HG03575 (cell line): ENCODE measurements around the gene CSMD2.
"Not testable (repeated sequence)": the region's sequence is repeated elsewhere in the genome, so short reads cannot be mapped to it uniquely, and the experiment has no call there.

ENCODE experiments used
- ATAC-seq: cut with Tn5 transposase; IDR thresholded peaks from one replicate; pipeline ENCODE4 v1.9.1; 2021; ENCODE audit not compliant: unreplicated experiment, insufficient number of reproducible peaks, low FRiP score; ENCODE audit errors: extremely low read depth

The CSMD2 gene

DNA sequence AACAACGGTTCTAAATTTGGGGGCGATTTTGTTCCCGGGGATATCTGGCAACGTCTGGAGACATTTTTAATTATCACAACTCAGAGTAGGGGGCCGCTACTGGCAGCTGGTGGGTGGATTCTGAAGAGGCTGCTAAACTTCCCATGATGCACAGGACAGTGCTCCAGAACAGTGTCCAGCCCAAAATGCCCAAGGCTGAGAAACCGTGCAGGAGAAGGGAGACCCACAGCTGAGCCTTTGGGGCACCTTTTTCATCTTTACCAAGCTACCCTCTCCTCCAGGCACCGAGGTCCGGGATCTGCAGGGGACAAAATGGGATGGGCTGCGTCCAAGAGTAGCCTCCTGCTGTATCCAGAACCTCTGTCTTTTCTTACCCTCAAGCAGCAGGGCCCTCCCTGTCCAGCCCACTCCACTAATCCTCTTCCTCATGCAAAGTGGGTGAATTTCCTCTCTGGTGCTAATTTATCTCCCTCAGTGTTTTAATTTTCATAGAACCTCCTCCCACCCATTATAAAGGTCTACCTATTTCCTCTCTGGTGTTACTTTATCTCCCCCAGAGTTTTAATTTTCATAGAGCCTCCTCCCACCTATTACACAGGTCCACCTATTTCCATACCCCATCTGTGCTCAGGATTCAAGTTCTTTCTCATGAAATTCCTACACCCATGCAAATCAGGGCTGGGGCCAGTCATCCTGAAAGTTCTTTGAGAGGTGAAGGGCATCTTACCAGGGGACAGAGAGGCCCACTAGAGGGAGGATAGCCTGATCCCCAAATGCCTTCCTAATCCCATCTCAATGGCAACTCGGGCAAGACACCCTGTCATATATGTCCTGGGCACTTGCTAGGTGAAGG lies 42.7 kb downstream of the CSMD2 start:
- no peak for ATAC-seq

DNA sequence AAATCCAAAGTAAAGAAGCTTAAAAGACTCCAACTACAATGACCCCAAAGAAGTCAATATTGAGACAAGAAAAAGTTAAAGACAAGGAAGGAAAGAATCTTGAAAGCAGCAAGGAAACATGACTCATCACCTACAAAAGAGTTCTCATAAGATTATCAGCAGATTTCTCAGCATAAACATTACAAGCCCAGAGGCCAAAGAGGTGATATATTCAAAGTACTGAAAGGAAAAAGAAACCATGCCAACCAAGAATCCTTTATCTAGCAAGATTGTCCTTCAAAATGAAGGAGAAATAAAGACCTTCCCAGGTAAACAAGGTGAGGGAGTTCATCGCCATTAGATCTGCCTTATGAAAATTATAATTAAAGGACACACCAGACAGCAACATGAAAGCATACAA lies 49.8 kb downstream of the CSMD2 start:
- no peak for ATAC-seq

DNA sequence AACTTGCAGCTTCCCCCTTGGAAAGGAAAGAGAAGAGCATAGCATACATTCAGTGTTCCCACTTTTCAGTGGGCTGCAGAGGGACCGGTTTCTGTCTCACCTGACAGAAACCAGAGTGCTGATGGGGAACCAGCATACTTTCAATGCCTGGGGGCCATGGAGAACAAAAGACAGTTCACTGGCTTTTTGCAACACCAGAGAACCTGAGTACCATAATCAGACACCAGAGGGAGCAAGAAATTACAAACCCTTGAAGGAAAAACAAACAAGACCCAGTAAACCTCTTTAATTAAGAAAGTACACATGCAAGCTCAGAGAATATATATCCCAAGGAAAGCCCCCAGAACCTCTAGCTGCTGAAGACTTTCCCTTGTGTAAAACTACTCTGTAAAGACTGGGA lies 51.1 kb downstream of the CSMD2 start:
- no peak for ATAC-seq

DNA sequence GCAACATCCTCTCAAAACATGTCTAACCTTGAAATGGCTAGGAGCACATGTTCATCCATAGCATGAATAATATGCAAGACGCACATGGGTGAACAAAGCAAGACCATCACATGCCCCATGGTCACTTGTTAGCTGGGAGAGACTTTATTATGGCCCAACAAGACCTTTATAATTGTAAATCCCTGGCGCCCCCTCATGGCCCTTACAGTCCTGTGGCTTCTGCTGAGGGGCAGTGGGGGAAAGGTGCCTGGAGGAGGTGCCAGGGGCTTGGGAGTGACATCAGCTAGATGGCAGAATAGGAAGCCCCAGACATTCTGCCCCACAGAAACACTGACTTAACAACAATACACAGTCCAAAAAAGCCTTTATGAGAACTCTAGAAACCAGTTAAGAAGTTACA lies 51.7 kb downstream of the CSMD2 start:
- no peak for ATAC-seq

DNA sequence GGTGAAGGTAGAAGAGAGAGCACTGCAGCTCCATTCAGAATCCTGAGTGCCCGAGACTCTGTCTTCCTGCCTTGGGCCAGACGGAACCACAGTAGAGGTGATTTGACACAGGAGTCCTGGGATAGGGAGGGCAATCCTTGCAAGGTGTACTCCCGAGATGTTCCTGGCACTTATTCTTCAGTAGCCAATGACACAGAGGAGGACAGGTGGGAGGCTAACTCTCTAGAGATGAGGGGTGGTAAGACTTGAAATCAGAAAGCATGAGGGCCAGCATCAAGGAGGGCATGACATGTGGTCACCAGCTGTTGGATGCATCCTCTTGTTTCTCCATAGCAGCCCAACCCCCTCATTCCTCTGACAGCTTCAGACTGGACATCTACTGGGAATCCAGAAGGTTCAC lies 56.3 kb downstream of the CSMD2 start:
- ATAC-seq: no peak

DNA sequence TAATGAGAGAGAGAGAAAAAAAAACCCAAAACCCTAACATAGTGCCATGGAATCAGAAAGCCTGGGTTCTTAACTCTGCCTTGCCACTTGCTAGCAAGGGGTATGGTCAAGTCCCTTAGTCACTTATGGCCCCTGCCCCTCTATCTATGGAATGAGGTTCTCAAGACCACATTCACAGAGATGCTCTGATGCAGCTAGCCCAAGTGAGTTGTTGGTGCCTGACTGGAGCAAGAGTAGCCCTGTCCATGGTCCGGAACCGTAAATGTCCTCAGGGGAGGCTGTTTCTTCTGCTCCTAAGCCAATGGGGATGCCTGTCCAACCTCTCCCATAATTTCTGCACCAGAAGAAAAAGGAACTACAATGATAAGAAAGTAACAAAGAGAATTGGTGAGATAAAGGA lies 56.8 kb downstream of the CSMD2 start:
- no peak for ATAC-seq

DNA sequence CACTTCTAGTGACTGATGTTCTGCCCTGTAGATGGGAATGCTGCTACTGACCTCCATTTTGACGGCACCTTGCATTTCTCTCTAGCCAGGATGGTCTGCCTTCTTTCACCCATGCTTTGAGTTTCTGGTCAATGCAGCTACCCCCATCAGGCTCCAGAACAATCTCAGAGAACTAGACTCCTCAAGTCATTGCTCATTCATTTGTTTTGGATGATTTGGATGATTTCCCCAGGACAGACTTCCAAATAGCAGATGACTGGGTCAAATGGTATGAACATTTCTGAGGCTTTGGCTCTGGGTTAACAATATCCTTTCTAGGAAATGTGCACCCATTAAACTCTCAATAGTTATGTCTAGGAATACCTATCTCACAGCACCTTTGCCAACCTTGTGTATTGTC lies 63.9 kb downstream of the CSMD2 start:
- no peak for ATAC-seq

DNA sequence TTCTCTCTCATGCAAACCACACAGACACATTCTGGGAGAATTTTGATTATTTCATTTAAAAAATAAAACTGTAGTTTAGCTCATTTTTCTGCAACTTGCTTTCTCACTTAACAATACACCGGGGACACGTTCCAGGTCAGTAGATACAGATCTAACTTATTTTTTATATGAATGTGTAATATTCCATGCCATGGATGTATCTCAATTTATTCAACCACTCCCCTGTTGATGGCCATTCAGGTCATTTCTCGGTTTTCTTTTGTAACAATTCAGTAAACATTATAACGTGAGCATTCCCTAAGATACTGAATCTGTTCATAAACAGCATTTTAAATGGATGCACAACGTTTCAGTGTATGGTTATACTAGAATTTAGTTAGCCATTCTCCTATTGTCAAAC lies 64.7 kb downstream of the CSMD2 start:
- no peak for ATAC-seq

DNA sequence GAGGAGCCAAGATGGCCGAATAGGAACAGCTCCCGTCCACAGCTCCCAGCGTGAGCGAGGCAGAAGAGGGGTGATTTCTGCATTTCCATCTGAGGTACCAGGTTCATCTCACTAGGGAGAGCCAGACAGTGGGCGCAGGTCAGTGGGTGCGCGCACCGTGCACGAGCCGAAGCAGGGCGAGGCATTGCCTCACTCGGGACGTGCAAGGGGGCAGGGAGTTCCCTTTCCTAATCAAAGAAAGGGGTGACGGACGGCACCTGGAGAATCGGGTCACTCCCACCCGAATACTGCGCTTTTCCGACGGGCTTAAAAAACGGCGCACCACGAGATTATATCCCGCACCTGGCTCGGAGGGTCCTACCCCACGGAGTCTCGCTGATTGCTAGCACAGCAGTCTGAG lies 72.6 kb downstream of the CSMD2 start:
- not testable (repeated sequence) for ATAC-seq

DNA sequence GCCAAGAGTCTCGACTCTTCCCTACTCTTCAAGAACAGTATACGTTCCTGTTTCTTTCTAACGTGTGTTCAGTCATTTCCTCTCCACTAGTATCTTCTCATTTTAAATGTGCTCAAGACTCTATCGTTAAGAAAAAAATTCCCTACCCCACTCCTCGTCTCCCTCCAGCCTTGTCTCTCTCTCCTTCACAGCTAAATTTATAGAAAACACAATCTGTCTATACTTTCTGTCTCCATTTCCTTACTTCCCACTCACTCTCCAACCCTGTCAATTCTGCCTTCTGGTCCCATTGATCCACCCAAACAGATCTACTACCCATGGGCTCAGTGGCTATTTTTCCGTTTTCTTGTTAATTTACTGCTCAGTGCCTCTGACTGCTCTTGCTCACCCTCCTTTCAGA lies 75.3 kb downstream of the CSMD2 start:
- ATAC-seq: no peak

DNA sequence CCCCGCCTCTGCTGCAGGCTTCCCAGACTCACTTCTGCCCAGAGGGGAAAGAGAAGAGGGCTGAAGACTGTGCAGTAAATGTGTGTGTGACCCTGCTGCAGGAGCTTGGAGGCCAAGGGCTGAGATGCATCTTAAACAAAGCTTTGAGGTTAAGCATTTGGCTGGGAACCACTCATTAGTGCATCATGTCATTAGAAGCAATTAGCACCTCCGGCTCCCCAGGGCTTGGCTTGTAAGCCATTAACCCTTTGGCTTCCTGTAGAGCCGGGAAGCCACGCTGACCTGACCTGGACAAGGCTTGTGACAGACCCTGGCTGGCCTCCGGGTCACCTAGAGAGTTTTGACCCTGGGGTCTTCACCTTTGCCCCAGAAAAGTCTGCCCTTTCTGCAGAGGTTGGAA lies 77.0 kb downstream of the CSMD2 start:
- ATAC-seq: no peak

DNA sequence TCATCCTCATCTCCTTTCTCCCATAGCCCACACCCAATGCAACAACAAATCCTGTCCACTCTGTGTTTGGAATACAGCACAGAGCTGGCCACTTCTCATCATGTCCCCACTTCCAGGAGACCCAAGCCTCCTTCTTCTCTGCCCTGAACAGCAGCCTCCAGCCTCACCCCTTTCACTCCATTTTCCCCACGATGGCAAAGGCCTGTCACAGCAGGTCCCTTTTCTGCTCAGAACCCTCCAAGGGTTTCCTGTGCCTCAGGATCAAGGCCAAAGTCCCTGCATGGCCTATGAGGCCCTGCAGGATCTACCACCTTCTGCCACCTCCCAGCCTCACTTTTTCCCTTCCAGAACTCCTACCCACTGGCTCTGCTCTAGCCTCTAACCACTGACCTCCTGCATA lies 78.5 kb downstream of the CSMD2 start:
- no peak for ATAC-seq

DNA sequence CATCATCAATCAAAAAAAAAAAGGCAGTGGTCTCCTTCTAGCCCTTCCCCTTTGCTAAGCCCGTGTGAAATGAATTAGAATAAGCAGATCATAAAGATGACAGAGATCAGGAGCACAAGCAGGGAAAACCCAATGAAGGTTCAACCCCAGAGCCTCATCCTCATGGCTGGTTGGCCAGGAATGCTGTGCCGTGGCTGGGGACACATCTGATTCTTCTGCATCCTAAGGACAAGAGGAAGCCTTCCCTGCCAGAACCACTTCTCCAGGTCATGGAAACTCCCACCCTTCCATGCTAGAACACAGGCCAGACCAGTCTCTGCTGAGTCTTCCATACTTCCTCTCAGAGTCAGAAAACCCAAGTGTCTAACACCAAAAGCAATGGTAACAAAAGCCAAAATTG lies 81.1 kb downstream of the CSMD2 start:
- no peak for ATAC-seq

DNA sequence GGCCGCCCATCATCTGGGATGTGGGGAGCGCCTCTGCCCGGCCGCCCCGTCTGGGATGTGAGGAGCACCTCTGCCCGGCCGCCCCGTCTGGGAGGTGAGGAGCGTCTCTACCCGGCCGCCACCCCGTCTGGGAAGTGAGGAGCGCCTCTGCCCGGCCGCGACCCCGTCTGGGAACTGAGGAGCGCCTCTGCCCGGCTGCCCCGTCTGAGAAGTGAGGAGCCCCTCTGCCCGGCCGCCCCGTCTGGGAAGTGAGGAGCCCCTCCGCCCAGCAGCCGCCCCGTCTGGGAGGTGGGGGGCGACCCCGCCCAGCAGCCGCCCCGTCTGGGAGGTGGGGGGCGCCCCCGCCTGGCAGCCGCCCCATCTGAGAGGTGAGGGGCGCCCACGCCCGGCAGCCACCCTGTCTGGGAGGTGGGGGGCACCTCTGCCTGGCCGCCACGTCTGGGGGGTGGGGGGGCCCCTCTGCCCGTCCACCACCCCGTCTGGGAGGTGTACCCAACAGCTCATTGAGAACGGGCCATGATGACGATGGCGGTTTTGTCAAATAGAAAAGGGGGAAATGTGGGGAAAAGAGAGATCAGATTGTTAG lies 82.9 kb downstream of the CSMD2 start:
- not testable (repeated sequence) for ATAC-seq

DNA sequence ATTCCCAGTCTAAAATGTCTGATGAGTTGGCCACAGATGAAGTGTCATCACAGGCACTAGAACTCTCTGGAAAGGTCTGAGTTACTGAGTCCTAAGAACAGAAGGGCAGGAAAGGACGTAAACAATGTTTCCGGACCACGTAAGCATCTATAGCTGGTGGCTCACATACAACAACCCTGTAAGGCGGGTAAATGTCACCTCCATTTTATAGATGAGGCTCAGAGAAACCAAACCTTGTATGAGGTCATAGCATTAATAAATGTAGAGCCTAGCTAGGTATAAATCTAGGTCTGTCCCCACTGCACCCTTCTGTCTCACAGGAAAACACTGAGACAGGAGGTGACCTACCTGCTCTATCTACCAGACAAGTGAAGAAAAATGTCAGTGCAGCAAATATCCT lies 86.6 kb downstream of the CSMD2 start:
- no peak for ATAC-seq

DNA sequence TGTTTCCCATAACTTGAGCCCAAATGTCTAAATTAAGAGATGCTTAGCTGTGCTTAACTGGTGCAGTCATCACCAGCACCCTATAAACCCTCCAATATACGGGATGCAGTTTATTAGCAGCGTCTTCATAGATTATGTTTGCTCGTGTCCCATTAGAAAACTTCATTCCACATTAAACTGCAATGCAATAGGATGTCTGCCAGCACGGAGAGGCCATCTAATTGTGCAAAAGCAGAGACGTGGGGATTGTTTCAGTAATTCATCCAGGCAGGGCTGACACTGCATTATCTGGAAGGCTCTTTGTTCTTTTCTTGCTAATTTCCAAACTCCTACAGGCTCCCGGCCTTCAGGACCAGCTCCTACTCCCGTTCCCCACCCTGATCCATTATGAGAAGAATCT lies 89.5 kb downstream of the CSMD2 start:
- no peak for ATAC-seq

DNA sequence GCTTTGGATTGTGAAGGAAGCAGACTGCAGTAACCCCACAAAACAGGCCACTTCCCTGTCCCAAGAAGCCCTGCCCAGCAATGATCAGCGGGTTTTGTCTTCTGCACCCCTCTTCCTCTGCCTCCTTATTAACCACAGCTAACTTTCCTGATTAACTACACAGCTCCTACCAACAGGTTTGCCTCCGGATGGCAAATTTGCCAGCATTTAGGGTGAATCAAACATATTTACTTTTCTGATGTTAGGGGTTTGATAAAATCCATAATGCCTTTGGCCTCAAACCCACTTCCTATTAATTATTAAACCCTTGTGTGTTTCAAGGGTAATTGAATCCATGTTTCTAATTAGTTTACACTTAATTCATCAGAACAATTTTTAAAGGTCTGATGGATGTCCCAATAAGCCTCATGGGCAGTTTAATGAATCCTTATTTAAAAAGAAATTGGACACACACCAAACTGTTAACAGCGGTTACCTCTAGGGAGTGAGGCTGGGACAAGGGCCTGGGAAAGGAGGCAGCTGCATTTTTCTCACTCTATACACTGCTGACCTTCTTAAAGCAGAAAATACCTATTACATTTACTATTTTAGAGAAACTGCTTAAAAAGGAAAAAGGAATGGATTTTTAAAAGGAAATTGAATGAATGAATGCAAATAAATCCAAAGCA lies 91.9 kb downstream of the CSMD2 start:
- ATAC-seq: no peak

DNA sequence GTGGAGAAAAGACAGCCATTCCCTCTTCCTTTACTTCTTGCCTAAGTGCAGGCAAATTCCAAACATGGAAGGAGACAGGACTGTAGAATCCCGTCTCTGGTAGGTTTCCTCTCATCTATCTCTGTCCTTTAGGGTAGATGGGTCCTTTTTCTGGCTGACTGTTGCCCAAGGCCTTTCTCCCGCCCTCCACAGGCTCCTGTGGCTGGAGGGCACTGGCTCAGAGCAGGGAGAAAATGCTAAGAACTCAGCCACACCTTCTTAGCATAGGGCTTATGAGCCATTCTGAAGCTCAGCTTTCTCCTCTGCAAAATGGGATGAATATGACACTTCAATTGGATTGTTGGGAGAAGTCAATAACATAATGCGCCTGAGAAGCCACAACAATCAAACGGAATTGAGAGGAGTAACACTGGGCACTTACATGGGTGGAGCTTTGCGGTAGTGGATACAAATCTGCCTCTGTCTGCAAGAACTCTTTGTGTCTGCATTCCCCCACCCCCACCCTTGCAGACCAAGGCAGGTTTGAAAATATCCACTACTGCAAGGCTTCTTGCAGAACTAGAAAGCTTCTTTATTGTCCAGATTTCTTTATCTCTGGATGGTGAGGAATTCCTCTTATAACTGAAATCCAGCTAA lies 94.7 kb downstream of the CSMD2 start:
- no peak for ATAC-seq

DNA sequence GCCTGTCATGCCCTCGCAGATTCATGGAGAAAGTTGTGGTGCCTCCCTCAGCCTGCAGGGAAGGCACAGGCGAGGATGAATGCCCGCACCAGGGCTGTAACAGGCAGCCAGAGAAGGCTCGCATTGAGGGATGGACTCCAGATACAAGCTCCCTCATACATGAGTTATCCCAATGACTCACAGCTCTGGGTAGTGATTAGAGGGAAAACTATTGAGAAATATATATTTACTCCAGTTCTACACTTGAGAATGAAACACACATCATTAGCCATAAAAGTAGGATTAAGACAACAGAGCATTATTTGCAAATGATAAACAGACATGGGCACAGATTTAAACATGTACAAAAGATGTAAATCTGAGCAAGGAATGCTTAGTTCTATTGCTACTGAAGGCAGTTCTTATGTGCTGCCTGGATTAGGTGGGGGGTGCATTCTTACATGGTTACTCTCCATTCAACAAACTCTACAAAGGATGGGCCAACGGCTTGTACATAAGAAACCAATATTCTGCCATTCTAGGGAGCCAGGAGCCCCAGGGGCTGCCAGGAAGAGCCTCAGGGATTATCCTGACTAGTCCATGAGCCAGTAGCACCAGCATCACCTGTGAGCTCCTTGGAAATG lies 97.9 kb downstream of the CSMD2 start:
- ATAC-seq: no peak
